Measurements from ENCODE around the gene KRTAP3-1. TPM values are rescaled to one million over a fixed set of nuclear protein-coding genes. Genes with fewer than 3 reads are reported as not detected.
"Not testable (repeated sequence)": the region's sequence is repeated elsewhere in the genome, so short reads cannot be mapped to it uniquely, and the experiment has no call there.

KRTAP3-1 gene
- total RNA-seq, 1 experiment from 2014 or later, result not detected

DNA sequence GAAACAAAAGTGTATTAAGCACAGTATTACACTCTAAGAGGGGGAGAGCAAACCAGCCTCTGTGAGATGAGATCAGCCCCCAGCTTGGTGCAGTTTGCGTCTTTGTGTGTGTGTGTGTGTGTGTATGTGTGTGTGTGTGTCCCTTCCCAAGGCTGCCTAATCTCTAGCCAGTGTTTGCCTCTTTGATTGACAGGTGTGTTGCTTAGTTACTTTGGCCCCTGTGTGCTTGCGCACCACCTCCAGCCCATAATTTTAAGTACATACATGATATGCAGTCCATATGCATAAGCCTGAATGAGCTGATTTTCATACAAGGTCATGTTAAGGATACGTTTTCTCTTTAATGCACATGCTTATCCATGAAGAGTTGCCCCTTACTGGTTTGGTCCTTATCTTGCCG, 7.1 kb downstream of the KRTAP3-1 start:
- H3K9ac ChIP-seq (ENCODE audit: extremely low read depth, insufficient read length, low read length), result no peak overlapping the region
- Mint-ChIP-seq H3K27me3 (ENCODE audit: low read depth) (no peaks in the 10 kb centered on the region; the same call in 1 of the 2 replicates), H3K36me3 (ENCODE audit: insufficient read depth in 1 of 3, low read depth in 3 of 3) (no peaks in the 10 kb centered on the region), H3K9me3 (no peaks in the 10 kb centered on the region), H3K4me1 (peaks cover 4 to 6% of the 10 kb centered on the region in 2 experiments), H3K4me3 (no peak overlapping the region), H3K27ac (no peak overlapping the region)
- H3K27me3 ChIP-seq (ENCODE audit: insufficient read depth, low read length), result no peaks in the 10 kb centered on the region
- H3K9me3 ChIP-seq (ENCODE audit: control insufficient read depth, low read depth, low read length), result no peaks in the 10 kb centered on the region
- H2BK12ac ChIP-seq (ENCODE audit: insufficient read length, low read depth, low read length), result no peak overlapping the region
- H2BK15ac ChIP-seq (ENCODE audit: low read depth, low read length), result no peak overlapping the region
- WGBS (ENCODE audit: extremely low coverage, insufficient read length, low lambda C conversion rate), result no CpG with 5 or more reads among the region's 4 CpGs
- no peak overlapping the region for H4K5ac ChIP-seq (ENCODE audit: insufficient read length, low read depth, low read length)
- no peak overlapping the region for H2BK120ac ChIP-seq (ENCODE audit: low read depth, low read length, poor library complexity, severe bottlenecking)
- H4K20me1 ChIP-seq (ENCODE audit: control insufficient read depth, insufficient read depth, insufficient read length), result no peaks in the 10 kb centered on the region
- H3K79me1 ChIP-seq (ENCODE audit: insufficient read depth, low read depth, low read length, poor library complexity, severe bottlenecking), result no peaks in the 10 kb centered on the region
- no peak overlapping the region for H3K56ac ChIP-seq (ENCODE audit: insufficient read length, low read depth, low read length)
- H2AK5ac ChIP-seq (ENCODE audit: insufficient read length, low read length), result no peak overlapping the region
- H3K23me2 ChIP-seq (ENCODE audit: insufficient read length, low read depth, low read length, poor library complexity, severe bottlenecking), result no peaks in the 10 kb centered on the region
- H3K4me2 ChIP-seq (ENCODE audit: insufficient read depth, insufficient read length, low read length), result no peak overlapping the region
- no peak overlapping the region for H3K27ac ChIP-seq (ENCODE audit: insufficient read length, low read depth, low read length)
- H3K18ac ChIP-seq (ENCODE audit: insufficient read length, low read depth, low read length), result no peak overlapping the region
- H2BK5ac ChIP-seq (ENCODE audit: insufficient read length, low read length), result no peak overlapping the region
- H3K23ac ChIP-seq (ENCODE audit: insufficient read length, low read depth, low read length), result no peak overlapping the region
- no peak overlapping the region for H4K8ac ChIP-seq (replicated peaks; ENCODE audit: insufficient read length, low read depth, low read length)
- no peak for DNase-seq
- 0 out of 2 replicates have a peak, but pooled peaks cover 3% of the 10 kb centered on the region for H3K4me1 ChIP-seq (ENCODE audit: insufficient read depth, low read length)
- no peak overlapping the region for H2AFZ ChIP-seq (ENCODE audit: low read length)
- TF ChIP-seq, protein P1, sequence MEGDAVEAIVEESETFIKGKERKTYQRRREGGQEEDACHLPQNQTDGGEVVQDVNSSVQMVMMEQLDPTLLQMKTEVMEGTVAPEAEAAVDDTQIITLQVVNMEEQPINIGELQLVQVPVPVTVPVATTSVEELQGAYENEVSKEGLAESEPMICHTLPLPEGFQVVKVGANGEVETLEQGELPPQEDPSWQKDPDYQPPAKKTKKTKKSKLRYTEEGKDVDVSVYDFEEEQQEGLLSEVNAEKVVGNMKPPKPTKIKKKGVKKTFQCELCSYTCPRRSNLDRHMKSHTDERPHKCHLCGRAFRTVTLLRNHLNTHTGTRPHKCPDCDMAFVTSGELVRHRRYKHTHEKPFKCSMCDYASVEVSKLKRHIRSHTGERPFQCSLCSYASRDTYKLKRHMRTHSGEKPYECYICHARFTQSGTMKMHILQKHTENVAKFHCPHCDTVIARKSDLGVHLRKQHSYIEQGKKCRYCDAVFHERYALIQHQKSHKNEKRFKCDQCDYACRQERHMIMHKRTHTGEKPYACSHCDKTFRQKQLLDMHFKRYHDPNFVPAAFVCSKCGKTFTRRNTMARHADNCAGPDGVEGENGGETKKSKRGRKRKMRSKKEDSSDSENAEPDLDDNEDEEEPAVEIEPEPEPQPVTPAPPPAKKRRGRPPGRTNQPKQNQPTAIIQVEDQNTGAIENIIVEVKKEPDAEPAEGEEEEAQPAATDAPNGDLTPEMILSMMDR (conservative IDR thresholded peaks at IDR 0.05), result no peak
- H4K91ac ChIP-seq (ENCODE audit: insufficient read length, low read depth, low read length), result no peak overlapping the region
- no peaks in the 10 kb centered on the region for H3K79me2 ChIP-seq (ENCODE audit: insufficient read depth, low read length)
- no peak overlapping the region for H3K14ac ChIP-seq (ENCODE audit: insufficient read depth, low read length)
- no peak overlapping the region for H3K4ac ChIP-seq (ENCODE audit: low read depth, low read length)
- no peak overlapping the region for H2BK20ac ChIP-seq (ENCODE audit: low read depth, low read length, poor library complexity, severe bottlenecking)
- H3T11ph ChIP-seq (ENCODE audit: low read length), result no peak overlapping the region

DNA sequence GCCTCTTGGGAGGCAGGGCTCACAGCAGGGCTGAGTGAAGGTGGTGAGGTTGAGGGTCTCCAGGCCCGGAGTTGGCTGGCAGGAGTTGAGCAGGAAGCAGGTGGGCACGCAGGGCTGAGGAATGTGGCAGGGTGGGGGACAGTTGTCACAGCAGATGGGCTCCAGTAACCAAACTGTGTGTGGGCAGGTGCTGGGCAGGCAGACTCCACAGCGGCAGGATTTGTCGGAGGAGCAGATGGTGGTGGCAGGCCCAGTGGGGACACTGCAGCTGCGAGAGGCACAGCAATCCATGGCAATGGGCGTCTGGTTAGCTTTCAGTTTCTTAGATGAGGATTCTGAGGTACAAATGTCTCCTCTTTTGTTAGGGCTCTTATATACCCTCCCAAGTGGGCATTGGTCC, 9.4 kb downstream of the KRTAP3-1 start, which contains the start of gene KRTAP3-2:
Gene KRTAP3-2 (minus strand): TSS at position 344 of the 400 bp plus-strand sequence. CDS start 53 bp downstream, at position 291.
- H3K9me3 ChIP-seq (ENCODE audit: control insufficient read depth, low read depth, low read length); H3K4me1 ChIP-seq (ENCODE audit: insufficient read depth, low read length); H3K4me2 ChIP-seq (ENCODE audit: insufficient read depth, insufficient read length, low read length); H4K20me1 ChIP-seq (ENCODE audit: control insufficient read depth, insufficient read depth, insufficient read length); H3K14ac ChIP-seq (ENCODE audit: insufficient read depth, low read length); H3K23me2 ChIP-seq (ENCODE audit: insufficient read length, low read depth, low read length, poor library complexity, severe bottlenecking); H3K23ac ChIP-seq (ENCODE audit: insufficient read length, low read depth, low read length); H3K36me3 Mint-ChIP-seq (ENCODE audit: insufficient read depth in 1 of 3, low read depth in 3 of 3); H2BK120ac ChIP-seq (ENCODE audit: low read depth, low read length, poor library complexity, severe bottlenecking); H2BK12ac ChIP-seq (ENCODE audit: insufficient read length, low read depth, low read length); H2AK5ac ChIP-seq (ENCODE audit: insufficient read length, low read length); H2BK20ac ChIP-seq (ENCODE audit: low read depth, low read length, poor library complexity, severe bottlenecking); H2AFZ ChIP-seq (ENCODE audit: low read length); H3K79me1 ChIP-seq (ENCODE audit: insufficient read depth, low read depth, low read length, poor library complexity, severe bottlenecking); H3K27ac Mint-ChIP-seq; H3K18ac ChIP-seq (ENCODE audit: insufficient read length, low read depth, low read length); H3K4me1 Mint-ChIP-seq; H3K79me2 ChIP-seq (ENCODE audit: insufficient read depth, low read length); H3K4me3 Mint-ChIP-seq; H3K9me3 Mint-ChIP-seq; H4K5ac ChIP-seq (ENCODE audit: insufficient read length, low read depth, low read length); H3K9ac ChIP-seq (ENCODE audit: extremely low read depth, insufficient read length, low read length); H3K4ac ChIP-seq (ENCODE audit: low read depth, low read length); H2BK5ac ChIP-seq (ENCODE audit: insufficient read length, low read length); H3K27me3 ChIP-seq (ENCODE audit: insufficient read depth, low read length); H3K27me3 Mint-ChIP-seq (ENCODE audit: low read depth); H2BK15ac ChIP-seq (ENCODE audit: low read depth, low read length); H3K27ac ChIP-seq (ENCODE audit: insufficient read length, low read depth, low read length); H3T11ph ChIP-seq (ENCODE audit: low read length); H4K8ac ChIP-seq (replicated peaks; ENCODE audit: insufficient read length, low read depth, low read length); H3K56ac ChIP-seq (ENCODE audit: insufficient read length, low read depth, low read length); DNase-seq; H4K91ac ChIP-seq (ENCODE audit: insufficient read length, low read depth, low read length): not testable (repeated sequence)
- no CpG with 5 or more reads among the region's 6 CpGs for WGBS (ENCODE audit: extremely low coverage, insufficient read length, low lambda C conversion rate)

Measured in H9 (cell line).